Fibroblast of lung (primary cell): Measurements from ENCODE around the gene PEX11A. TPM values are rescaled to one million over a fixed set of nuclear protein-coding genes. Genes with fewer than 3 reads are reported as not detected.

ENCODE experiments used
- DNase-seq, 2 donors: peaks; one replicate each; pipeline versions ENCODE4 v3.0.0 to v3.0.0-alpha.2; 2010; ENCODE audit warnings: low read depth in 2 of 2
- H2AFZ ChIP-seq: 2 replicates; pipeline ENCODE4 v1.5.1; 2012; ENCODE audit warnings: low read length, control low read depth, inconsistent platforms
- H3K27ac ChIP-seq: 2 replicates; pipeline ENCODE4 v1.5.1; 2011; ENCODE audit warnings: low read length, control low read depth; ENCODE audit not compliant: insufficient read depth
- H3K27me3 ChIP-seq: 2 replicates; pipeline ENCODE4 v1.5.1; 2011; ENCODE audit warnings: mild to moderate bottlenecking, low read length; ENCODE audit not compliant: control insufficient read depth, insufficient read depth
- H3K36me3 ChIP-seq: 2 replicates; pipeline ENCODE4 v1.5.1; 2011; ENCODE audit warnings: low read length; ENCODE audit not compliant: control insufficient read depth, insufficient read depth
- H3K4me1 ChIP-seq: 2 replicates; pipeline ENCODE4 v1.5.1; 2011; ENCODE audit warnings: low read length; ENCODE audit not compliant: control insufficient read depth, insufficient read depth; ENCODE audit errors: extremely low read depth
- H3K4me2 ChIP-seq: 2 replicates; pipeline ENCODE4 v1.5.1; 2011; ENCODE audit warnings: low read length, control low read depth; ENCODE audit not compliant: insufficient read depth; ENCODE audit errors: extremely low read depth
- H3K4me3 ChIP-seq, 4 experiments: fragments of 200-600 bp in 1 of 4; sonication (generic) in 1 of 4; replicated peaks in 1 of 4; 2 replicates each; pipeline ENCODE4 v1.5.1; 2011 to 2016; ENCODE audit warnings: low read length in 4 of 4, low read depth in 3 of 4, mild to moderate bottlenecking in 3 of 4, control low read depth in 2 of 4, inconsistent platforms in 1 of 4, mixed read lengths in 1 of 4; ENCODE audit not compliant: insufficient read depth in 1 of 4; ENCODE audit errors: control extremely low read depth in 1 of 4
- H3K79me2 ChIP-seq: 2 replicates; pipeline ENCODE4 v1.5.1; 2012; ENCODE audit warnings: mild to moderate bottlenecking, low read length, inconsistent platforms; ENCODE audit not compliant: control insufficient read depth, insufficient read depth
- H3K9ac ChIP-seq: 2 replicates; pipeline ENCODE4 v1.5.1; 2011; ENCODE audit warnings: mild to moderate bottlenecking, low read length, control low read depth; ENCODE audit not compliant: insufficient read depth
- H3K9me3 ChIP-seq: 2 replicates; pipeline ENCODE4 v1.5.1; 2012; ENCODE audit warnings: low read depth, low read length; ENCODE audit not compliant: control insufficient read depth, insufficient read depth
- H4K20me1 ChIP-seq: 2 replicates; pipeline ENCODE4 v1.5.1; 2011; ENCODE audit warnings: low read length; ENCODE audit not compliant: control insufficient read depth, insufficient read depth; ENCODE audit errors: extremely low read depth
- CTCF ChIP-seq, 2 donors: IDR thresholded peaks in 1 of 2; conservative IDR thresholded peaks in 1 of 2; 1 replicate in 1 of 2; 2 replicates in 1 of 2; pipeline ENCODE4 v1.5.1; 2011 to 2012; ENCODE audit warnings: low read length in 2 of 2, control low read depth in 1 of 2, inconsistent platforms in 1 of 2, low read depth in 1 of 2, mild to moderate bottlenecking in 1 of 2
- EZH2 ChIP-seq: IDR thresholded peaks from 2 replicates; pipeline ENCODE4 v1.5.1; 2012; ENCODE audit warnings: low read length, control low read depth, mild to moderate bottlenecking; ENCODE audit errors: missing control alignments
- polyA plus RNA-seq, 2 donors: library from polyadenylated mRNA; depleted of rRNA in 1 of 2; stranded (reverse) in 1 of 2; unstranded in 1 of 2; fragments of >200 nt; gene quantifications; 2 replicates each; pipeline ENCODE4 v1.2.1, GENCODE V29; 2011 to 2012; ENCODE audit warnings: missing spikeins in 1 of 2
- total RNA-seq: library from RNA; depleted of rRNA; stranded (reverse); fragments of >200 nt; gene quantifications from 2 replicates; pipeline ENCODE4 v1.2.1, GENCODE V29; 2014

Gene PEX11A
- total and polyA plus RNA-seq, 2 donors (not counting 1 experiment from before 2014, with no cell fraction given) = 6.6 to 11.7 TPM

DNA sequence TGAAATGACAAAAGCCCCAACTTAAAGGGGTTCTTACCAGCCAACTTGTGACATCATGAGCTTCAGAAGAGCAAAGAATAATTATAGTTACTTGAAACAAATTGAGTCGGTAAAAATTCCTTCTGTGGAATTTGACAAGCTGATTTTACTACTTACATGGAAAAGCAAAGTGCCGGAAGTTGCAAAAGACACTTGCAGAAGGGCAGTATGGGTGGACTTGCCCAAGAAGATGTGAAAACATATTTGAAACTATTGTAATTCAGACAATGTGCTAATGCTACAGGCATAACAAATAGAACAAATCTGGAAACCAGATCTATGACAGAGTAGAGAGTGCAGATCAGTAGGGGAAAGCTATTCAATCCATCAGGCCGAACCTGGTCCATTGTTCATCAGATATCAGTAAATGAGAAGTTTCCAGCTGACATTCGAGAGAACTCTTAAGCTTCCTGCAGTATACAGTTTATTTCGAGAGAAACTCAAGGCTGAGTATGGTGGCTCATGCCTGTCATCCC lies 32.8 kb downstream of the PEX11A start:
- no peak for DNase-seq
- Histone ChIP-seq H3K4me1 (peaks cover 12% of the 10 kb centered on the region), H3K27ac (no peak overlapping the region), H2AFZ (no peak overlapping the region), H3K4me3 (no peak overlapping the region), H3K79me2 (peaks cover 8% of the 10 kb centered on the region), H3K27me3 (no peaks in the 10 kb centered on the region), H3K36me3 (no peaks in the 10 kb centered on the region), H3K9ac (no peak overlapping the region), H3K9me3 (no peaks in the 10 kb centered on the region), H3K4me2 (no peak overlapping the region), H4K20me1 (no peaks in the 10 kb centered on the region)
- TF ChIP-seq EZH2 (no peak), CTCF (conservative IDR thresholded peaks at IDR 0.05 in 1 of 2, IDR thresholded peaks at IDR 0.05 in 1 of 2; ENCODE audit: low read depth in 1 of 2, low read length in 2 of 2) (no peak)

DNA sequence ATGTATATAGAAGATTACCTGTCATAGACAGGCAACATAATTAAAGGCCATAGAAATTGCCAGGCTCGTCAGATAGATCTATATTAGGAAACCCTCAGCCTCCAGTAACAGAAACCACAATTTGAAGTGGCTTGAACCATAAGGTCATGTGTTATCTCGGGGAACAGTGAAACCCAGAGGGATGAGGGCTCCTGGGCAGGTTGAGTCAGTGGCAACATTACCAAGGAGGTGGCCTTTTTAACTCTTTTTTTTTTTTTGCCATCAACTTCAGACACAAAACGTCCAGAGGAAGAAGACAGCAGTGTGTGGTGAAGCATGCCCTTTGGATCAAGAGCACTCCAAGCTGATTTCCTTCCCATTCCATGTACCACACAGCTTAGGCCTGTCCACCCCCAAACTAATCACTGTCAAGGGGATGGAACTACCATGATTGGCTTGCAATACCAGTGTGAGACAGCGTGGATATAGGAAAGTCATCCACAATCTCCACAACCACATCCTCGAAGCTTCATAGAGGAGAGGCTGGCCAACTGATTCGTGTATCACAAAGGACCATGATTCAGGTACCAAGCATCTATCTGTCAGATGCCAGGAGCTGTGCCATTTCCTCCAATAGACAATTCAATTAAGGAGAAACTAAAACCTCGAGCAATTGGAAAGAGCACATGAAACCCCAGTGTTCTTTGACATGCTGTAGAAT lies 34.3 kb downstream of the PEX11A start:
- no peaks in the 10 kb centered on the region for H4K20me1 ChIP-seq
- DNase-seq = peak in 1 of 2 donors; percentile 41
- no peak overlapping the region for H3K4me2 ChIP-seq
- peak overlapping the region; percentile 5 for H2AFZ ChIP-seq
- no peaks in the 10 kb centered on the region for H3K27me3 ChIP-seq
- peaks cover 3% of the 10 kb centered on the region for H3K36me3 ChIP-seq
- H3K27ac ChIP-seq = no peak overlapping the region
- H3K9me3 ChIP-seq = no peaks in the 10 kb centered on the region
- peaks cover 5% of the 10 kb centered on the region for H3K4me1 ChIP-seq
- H3K9ac ChIP-seq = no peak overlapping the region
- TF ChIP-seq CTCF (conservative IDR thresholded peaks at IDR 0.05 in 1 of 2, IDR thresholded peaks at IDR 0.05 in 1 of 2; ENCODE audit: low read depth in 1 of 2, low read length in 2 of 2) = no peak
- TF ChIP-seq EZH2 = no peak
- H3K79me2 ChIP-seq = peaks cover 8% of the 10 kb centered on the region
- no peak overlapping the region for H3K4me3 ChIP-seq

GRCh38 chr15:89654847-89655805 lies 35.4 kb downstream of the PEX11A start, which contains the start of gene KIF7:
Gene KIF7, minus strand, starts transcription at chr15:89655467. Its CDS starts 2,537 bp downstream, at chr15:89652930.
- peak; percentile 57 to 61 for DNase-seq
- Histone ChIP-seq H3K36me3 (peaks cover 3% of the 10 kb centered on the region), H3K4me3 (peak within 1 kb of the TSS; percentile 64 to 84 (median 76)), H3K27me3 (no peaks in the 10 kb centered on the region), H3K9ac (peak within 1 kb of the TSS; percentile 78), H3K79me2 (peaks cover 8% of the 10 kb centered on the region), H3K27ac (peak within 1 kb of the TSS; percentile 71), H3K4me2 (peak within 1 kb of the TSS; percentile 83), H4K20me1 (no peaks in the 10 kb centered on the region), H3K4me1 (peaks cover 5% of the 10 kb centered on the region), H2AFZ (peak within 1 kb of the TSS; percentile 81), H3K9me3 (no peaks in the 10 kb centered on the region)
- TF ChIP-seq CTCF (conservative IDR thresholded peaks at IDR 0.05 in 1 of 2, IDR thresholded peaks at IDR 0.05 in 1 of 2; ENCODE audit: low read depth in 1 of 2, low read length in 2 of 2) (no peak), EZH2 (no peak)
